Stimulated activated CD8-positive, alpha-beta memory T cell treated with anti-CD3 and anti-CD28 coated beads, Interleukin-7, amount 100 ng/mL, for 48 hours (primary cell): ENCODE measurements around the gene ARHGEF2.
"Not testable (repeated sequence)": the region's sequence is repeated elsewhere in the genome, so short reads cannot be mapped to it uniquely, and the experiment has no call there.

Experiments
- DNase-seq, 2 donors: peaks; one replicate each; pipeline ENCODE4 v3.0.0-alpha.2; 2020; ENCODE audit warnings: low read depth in 1 of 2; ENCODE audit errors: extremely low read depth in 1 of 2

ARHGEF2 gene

GRCh38 chr1:155946633-155947219, 31.6 kb downstream of the ARHGEF2 start:
- DNase-seq = no peak

- no peak for DNase-seq
Observed at GRCh38 chr1:155944444-155944799, 33.9 kb downstream of the ARHGEF2 start.

- no peak for DNase-seq
Observed at GRCh38 chr1:155942578-155943141, 35.7 kb downstream of the ARHGEF2 start.

- no peak for DNase-seq
Observed at GRCh38 chr1:155941845-155942531, 36.4 kb downstream of the ARHGEF2 start.

GRCh38 chr1:155940993-155941844, 37.1 kb downstream of the ARHGEF2 start, which contains the start of gene RXFP4:
Gene RXFP4, plus strand, starts transcription at chr1:155941638. Its CDS starts 72 bp downstream, at chr1:155941710.
- no peak for DNase-seq

GRCh38 chr1:155940482-155940992, 37.8 kb downstream of the ARHGEF2 start:
- no peak for DNase-seq

GRCh38 chr1:155938220-155938627, 40.1 kb downstream of the ARHGEF2 start:
- DNase-seq = no peak

- no peak for DNase-seq
Observed at GRCh38 chr1:155934936-155935590, 43.3 kb downstream of the ARHGEF2 start.

GRCh38 chr1:155934097-155934935, 44.0 kb downstream of the ARHGEF2 start, which contains the start of gene KHDC4:
Gene KHDC4, minus strand, starts transcription at chr1:155934413. Its CDS starts 40 bp downstream, at chr1:155934373.
- DNase-seq = peak; percentile 87 to 90

- no peak for DNase-seq
Observed at GRCh38 chr1:155933591-155934096, 44.7 kb downstream of the ARHGEF2 start.

GRCh38 chr1:155932487-155932886, 45.9 kb downstream of the ARHGEF2 start:
- DNase-seq = no peak

GRCh38 chr1:155932081-155932480, 46.3 kb downstream of the ARHGEF2 start:
- DNase-seq = no peak

GRCh38 chr1:155931332-155932038, 46.9 kb downstream of the ARHGEF2 start:
- no peak for DNase-seq

- DNase-seq = not testable (repeated sequence)
Observed at GRCh38 chr1:155930725-155931124, 47.6 kb downstream of the ARHGEF2 start.

GRCh38 chr1:155929057-155929456, 49.3 kb downstream of the ARHGEF2 start:
- DNase-seq = no peak

GRCh38 chr1:155925506-155925905, 52.8 kb downstream of the ARHGEF2 start:
- no peak for DNase-seq

GRCh38 chr1:155920717-155921116, 57.6 kb downstream of the ARHGEF2 start:
- no peak for DNase-seq

GRCh38 chr1:155919801-155920200, 58.5 kb downstream of the ARHGEF2 start:
- no peak for DNase-seq

GRCh38 chr1:155918660-155919059, 59.7 kb downstream of the ARHGEF2 start:
- DNase-seq = no peak
